OCI-LY7 (cell line): Measurements from ENCODE around the gene NDUFA8. TPM values are rescaled to one million over a fixed set of nuclear protein-coding genes. Genes with fewer than 3 reads are reported as not detected.

Experiments
- BruUV-seq: library from RNA; stranded (reverse); fragments of 400-500 nt; replicated peaks from 2 replicates; lab custom pipeline; 2021; lab: Mats Ljungman, UMichigan
- CTCF ChIA-PET: fragments of 300-600 bp; sonication (Branson Sonifier 250); formaldehyde crosslinking; loops from one replicate; lab custom pipeline; 2022; ENCODE audit warnings: antibody characterized with exemption; ENCODE audit not compliant: unreplicated experiment; lab: Charles Lee
- POLR2A ChIA-PET: fragments of 300-600 bp; sonication (Branson Sonifier 250); formaldehyde crosslinking; loops from one replicate; lab custom pipeline; 2022; ENCODE audit warnings: antibody characterized with exemption; lab: Charles Lee
- DNase-seq: peaks from one replicate; pipeline ENCODE4 v3.0.0-alpha.2; 2015; ENCODE audit warnings: low spot score
- H2AFZ ChIP-seq: fragments of 200-600 bp; sonication (generic), shearing (Covaris generic); 2 replicates; pipeline ENCODE4 v1.6.1; 2014; ENCODE audit warnings: mild to moderate bottlenecking, antibody characterized with exemption, low read length, moderate library complexity
- H3K27ac ChIP-seq: fragments of 200-600 bp; sonication (generic); 2 replicates; pipeline ENCODE4 v1.5.1; 2014; ENCODE audit warnings: mixed run types, low read depth, mild to moderate bottlenecking, moderate library complexity, low read length, inconsistent platforms; ENCODE audit not compliant: poor library complexity, severe bottlenecking
- H3K36me3 ChIP-seq: fragments of 200-600 bp; sonication (generic); 2 replicates; pipeline ENCODE4 v1.6.1; 2014; ENCODE audit warnings: mild to moderate bottlenecking, antibody characterized with exemption, low read length, moderate library complexity, mixed read lengths; ENCODE audit not compliant: insufficient read depth
- H3K4me1 ChIP-seq: fragments of 200-600 bp; sonication (generic); 2 replicates; pipeline ENCODE4 v1.5.1; 2014; ENCODE audit warnings: mild to moderate bottlenecking, low read length; ENCODE audit not compliant: insufficient read depth, poor library complexity, severe bottlenecking
- H3K4me2 ChIP-seq: fragments of 200-600 bp; sonication (generic); 2 replicates; pipeline ENCODE4 v1.6.1; 2014; ENCODE audit warnings: mild to moderate bottlenecking, low read length
- H3K4me3 ChIP-seq: fragments of 200-600 bp; sonication (generic); 2 replicates; pipeline ENCODE4 v1.5.1; 2014; ENCODE audit warnings: mild to moderate bottlenecking, low read depth, low read length; ENCODE audit not compliant: poor library complexity, severe bottlenecking
- H3K79me2 ChIP-seq: fragments of 200-600 bp; sonication (generic); 2 replicates; pipeline ENCODE4 v1.6.1; 2016; ENCODE audit warnings: low read depth, mild to moderate bottlenecking, low read length, moderate library complexity, mixed read lengths; ENCODE audit not compliant: insufficient read depth
- H3K9me2 ChIP-seq: fragments of 200-600 bp; sonication (generic); 2 replicates; pipeline ENCODE4 v1.6.1; 2016; ENCODE audit warnings: mild to moderate bottlenecking, low read length, mixed read lengths; ENCODE audit not compliant: insufficient read depth
- H3K9me3 ChIP-seq: fragments of 200-600 bp; sonication (generic); 2 replicates; pipeline ENCODE4 v1.6.1; 2014; ENCODE audit warnings: mild to moderate bottlenecking, mixed run types, low read length, mixed read lengths
- H4K20me1 ChIP-seq: fragments of 200-600 bp; sonication (generic); 2 replicates; pipeline ENCODE4 v1.6.1; 2014; ENCODE audit warnings: mild to moderate bottlenecking, antibody characterized with exemption, low read length, moderate library complexity, mixed read lengths; ENCODE audit not compliant: insufficient read depth
- EZH2phosphoT487 ChIP-seq: fragments of 200-600 bp; sonication (generic); IDR thresholded peaks from 2 replicates; pipeline ENCODE4 v1.6.1; 2018; ENCODE audit warnings: low read depth, borderline replicate concordance, mild to moderate bottlenecking, mixed run types, antibody characterized with exemption, low read length, moderate library complexity, mixed read lengths
- intact Hi-C: fragments of 100-400 bp; cut with micrococcal nuclease; formaldehyde crosslinking; loops from one replicate; pipeline ENCODE4 v1.10.0; 2022; ENCODE audit not compliant: unreplicated experiment
- total RNA-seq, 2 experiments: library from RNA; depleted of rRNA in 1 of 2; stranded (reverse); fragments of >200 nt in 1 of 2; shearing (Covaris generic) in 1 of 2; gene quantifications; 2 replicates each; pipeline ENCODE4 v1.2.3, GENCODE V29; 2014 to 2022
- TF ChIP-seq, protein P1 (sequence below): fragments of 200-600 bp; sonication (generic); conservative IDR thresholded peaks from 2 replicates; pipeline ENCODE4 v1.5.1; 2014; ENCODE audit warnings: mild to moderate bottlenecking, antibody characterized with exemption, low read length, moderate library complexity, mixed read lengths

The NDUFA8 gene
- total RNA-seq, 2 experiments from 2014 or later, result 24.2 to 51.0 TPM

DNA sequence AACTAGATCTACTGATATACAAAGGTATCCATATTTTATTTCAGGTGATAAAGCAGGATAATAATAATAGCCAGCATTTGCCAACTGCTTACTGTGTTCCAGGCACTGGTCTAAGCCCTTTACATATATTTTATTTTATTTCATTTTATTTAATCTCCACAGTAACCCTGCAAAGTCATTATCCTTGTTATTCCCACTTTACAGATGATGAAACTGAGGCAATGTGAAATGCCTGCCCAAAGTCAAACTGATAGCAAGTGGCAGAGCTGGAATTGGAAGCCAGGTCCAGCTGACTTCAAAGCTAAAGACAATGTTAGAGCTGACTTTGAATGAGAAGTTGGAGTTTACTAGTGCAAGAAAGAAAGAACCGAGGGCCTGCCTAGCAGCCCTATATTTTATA, 25.0 kb upstream of the NDUFA8 start:
- POLR2A ChIA-PET, result no interaction called here

DNA sequence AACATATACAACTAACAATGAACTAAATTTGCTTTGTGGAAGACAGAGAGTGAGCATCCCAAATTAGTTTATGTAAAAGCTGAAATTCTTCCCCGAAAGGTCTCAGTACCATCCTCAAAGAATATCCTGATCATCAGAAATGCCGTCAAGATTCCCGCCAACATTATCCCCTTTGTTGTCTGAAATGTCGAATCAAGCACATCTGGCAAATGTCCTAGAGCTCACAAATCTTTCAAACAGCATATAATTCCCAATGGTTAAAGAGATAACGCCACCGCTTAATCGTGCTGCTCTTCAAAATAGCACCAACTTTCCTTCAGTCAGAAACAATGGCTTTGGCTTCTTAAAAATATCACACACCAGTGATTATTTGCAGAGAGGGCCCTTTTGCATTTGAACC, 23.9 kb upstream of the NDUFA8 start:
- POLR2A ChIA-PET, result no interaction called here
- H3K36me3 ChIP-seq, result no peaks in the 10 kb centered on the region
- H3K79me2 ChIP-seq, result no peaks in the 10 kb centered on the region
- no peaks in the 10 kb centered on the region for H4K20me1 ChIP-seq
- DNase-seq, result no peak
- BruUV-seq, result no TSS peak
- no peaks in the 10 kb centered on the region for H3K9me2 ChIP-seq
- no peaks in the 10 kb centered on the region for H3K9me3 ChIP-seq
- TF ChIP-seq, protein P1, sequence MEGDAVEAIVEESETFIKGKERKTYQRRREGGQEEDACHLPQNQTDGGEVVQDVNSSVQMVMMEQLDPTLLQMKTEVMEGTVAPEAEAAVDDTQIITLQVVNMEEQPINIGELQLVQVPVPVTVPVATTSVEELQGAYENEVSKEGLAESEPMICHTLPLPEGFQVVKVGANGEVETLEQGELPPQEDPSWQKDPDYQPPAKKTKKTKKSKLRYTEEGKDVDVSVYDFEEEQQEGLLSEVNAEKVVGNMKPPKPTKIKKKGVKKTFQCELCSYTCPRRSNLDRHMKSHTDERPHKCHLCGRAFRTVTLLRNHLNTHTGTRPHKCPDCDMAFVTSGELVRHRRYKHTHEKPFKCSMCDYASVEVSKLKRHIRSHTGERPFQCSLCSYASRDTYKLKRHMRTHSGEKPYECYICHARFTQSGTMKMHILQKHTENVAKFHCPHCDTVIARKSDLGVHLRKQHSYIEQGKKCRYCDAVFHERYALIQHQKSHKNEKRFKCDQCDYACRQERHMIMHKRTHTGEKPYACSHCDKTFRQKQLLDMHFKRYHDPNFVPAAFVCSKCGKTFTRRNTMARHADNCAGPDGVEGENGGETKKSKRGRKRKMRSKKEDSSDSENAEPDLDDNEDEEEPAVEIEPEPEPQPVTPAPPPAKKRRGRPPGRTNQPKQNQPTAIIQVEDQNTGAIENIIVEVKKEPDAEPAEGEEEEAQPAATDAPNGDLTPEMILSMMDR, result no peak
- TF ChIP-seq EZH2phosphoT487, result no peak
- H3K4me1 ChIP-seq, result no peaks in the 10 kb centered on the region
- no peak overlapping the region for H3K4me3 ChIP-seq
- intact Hi-C loops, result loop anchor here (1.0 kb wide), 1 partner anchor 11 kb away; no protein-coding TSS in a partner anchor
- H2AFZ ChIP-seq, result no peak overlapping the region
- CTCF ChIA-PET, result no interaction called here
- H3K4me2 ChIP-seq, result no peak overlapping the region
- no peak overlapping the region for H3K27ac ChIP-seq

More for the DNA sequence above, 25.0 kb upstream of the NDUFA8 start:
- no peak for DNase-seq
- H3K9me3 ChIP-seq, result no peaks in the 10 kb centered on the region
- H3K4me3 ChIP-seq, result no peak overlapping the region
- no peak overlapping the region for H2AFZ ChIP-seq
- no peak overlapping the region for H3K4me2 ChIP-seq
- no peaks in the 10 kb centered on the region for H3K36me3 ChIP-seq
- TF ChIP-seq EZH2phosphoT487, result no peak
- TF ChIP-seq, protein P1, result no peak
- H4K20me1 ChIP-seq, result no peaks in the 10 kb centered on the region
- no peak overlapping the region for H3K27ac ChIP-seq
- no peaks in the 10 kb centered on the region for H3K79me2 ChIP-seq
- BruUV-seq, result no TSS peak
- CTCF ChIA-PET, result no interaction called here
- H3K9me2 ChIP-seq, result no peaks in the 10 kb centered on the region
- H3K4me1 ChIP-seq, result no peaks in the 10 kb centered on the region
- intact Hi-C loops, result no loop called here

DNA sequence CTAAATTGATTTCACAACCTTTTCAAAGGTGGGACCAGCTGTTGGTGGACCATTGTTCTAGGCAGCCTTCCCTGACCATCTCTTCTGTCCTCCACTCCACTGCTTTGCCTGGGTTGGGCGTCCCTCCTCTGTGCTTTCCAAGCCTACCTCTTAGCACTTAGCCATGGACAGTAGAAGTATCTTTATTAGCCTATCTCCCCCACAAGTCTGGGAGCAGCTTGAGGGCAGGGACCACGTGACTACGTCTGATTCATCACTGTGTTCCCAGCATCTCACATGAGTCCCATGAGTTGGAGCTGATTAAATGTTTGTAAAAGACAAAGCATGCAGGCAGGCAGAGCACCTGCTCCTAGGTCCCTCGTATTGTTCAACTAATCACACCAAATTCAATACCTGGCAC, 21.1 kb upstream of the NDUFA8 start:
- H3K4me2 ChIP-seq, result no peak overlapping the region
- no peak for TF ChIP-seq EZH2phosphoT487
- H3K4me3 ChIP-seq, result no peak overlapping the region
- no peaks in the 10 kb centered on the region for H3K9me3 ChIP-seq
- no peaks in the 10 kb centered on the region for H3K9me2 ChIP-seq
- no peaks in the 10 kb centered on the region for H3K4me1 ChIP-seq
- BruUV-seq, result no TSS peak
- no peak overlapping the region for H2AFZ ChIP-seq
- no peak for DNase-seq
- intact Hi-C loops, result no loop called here
- H4K20me1 ChIP-seq, result no peaks in the 10 kb centered on the region
- ChIA-PET POLR2A (interaction anchor here (0.7 kb wide), 1 partner anchor 65 kb away, joined by 3 read pairs; no protein-coding TSS in a partner anchor), CTCF (no interaction called here)
- no peaks in the 10 kb centered on the region for H3K79me2 ChIP-seq
- no peaks in the 10 kb centered on the region for H3K36me3 ChIP-seq
- no peak overlapping the region for H3K27ac ChIP-seq
